HG02642 (cell line): ENCODE measurements around the gene WWC1.
"Not testable (repeated sequence)": the region's sequence is repeated elsewhere in the genome, so short reads cannot be mapped to it uniquely, and the experiment has no call there.

Source experiments
- ATAC-seq: cut with Tn5 transposase; IDR thresholded peaks from one replicate; pipeline ENCODE4 v1.9.1; 2021; ENCODE audit warnings: mild to moderate bottlenecking; ENCODE audit not compliant: unreplicated experiment, poor library complexity

The WWC1 gene

DNA sequence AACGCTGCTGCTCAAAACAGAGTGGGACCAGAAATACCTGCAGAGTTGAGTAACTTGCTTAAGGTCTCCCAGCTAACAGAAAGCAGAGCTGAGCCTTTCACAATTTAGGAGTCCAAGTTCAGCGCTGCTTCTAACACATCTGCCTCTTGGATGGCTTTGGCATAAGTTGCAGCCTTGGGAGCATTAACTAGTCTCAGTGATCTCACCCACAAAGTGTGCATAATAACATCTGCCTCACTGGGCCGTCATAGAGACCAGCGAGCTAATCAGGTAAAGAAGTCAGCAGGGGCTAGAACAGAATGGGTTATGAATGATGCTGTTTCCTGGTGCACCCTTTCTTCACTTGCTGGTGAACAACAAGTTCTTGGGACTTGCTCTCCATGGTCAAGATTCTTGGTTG lies 36.5 kb downstream of the WWC1 start:
- ATAC-seq, result no peak

DNA sequence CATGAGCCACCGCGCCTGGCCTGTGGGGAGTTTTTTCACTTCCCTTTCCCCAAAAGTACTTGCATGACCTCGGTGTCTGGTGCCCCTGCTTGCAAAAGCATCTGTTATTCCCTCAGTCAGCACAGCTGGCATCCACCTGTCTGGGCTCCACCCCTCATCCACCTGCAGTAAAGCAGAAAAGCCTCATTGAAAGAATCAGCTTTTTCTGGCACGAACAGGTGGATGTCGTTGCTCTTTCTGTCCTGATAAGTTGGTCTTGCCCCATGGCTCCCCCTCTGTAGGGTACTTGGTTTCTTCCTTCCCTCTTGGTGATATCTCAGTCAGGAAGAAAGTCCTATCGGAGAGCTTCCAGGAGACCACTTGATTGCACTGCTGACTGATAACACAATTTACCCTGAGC lies 37.4 kb downstream of the WWC1 start:
- ATAC-seq, result peak; percentile 66

DNA sequence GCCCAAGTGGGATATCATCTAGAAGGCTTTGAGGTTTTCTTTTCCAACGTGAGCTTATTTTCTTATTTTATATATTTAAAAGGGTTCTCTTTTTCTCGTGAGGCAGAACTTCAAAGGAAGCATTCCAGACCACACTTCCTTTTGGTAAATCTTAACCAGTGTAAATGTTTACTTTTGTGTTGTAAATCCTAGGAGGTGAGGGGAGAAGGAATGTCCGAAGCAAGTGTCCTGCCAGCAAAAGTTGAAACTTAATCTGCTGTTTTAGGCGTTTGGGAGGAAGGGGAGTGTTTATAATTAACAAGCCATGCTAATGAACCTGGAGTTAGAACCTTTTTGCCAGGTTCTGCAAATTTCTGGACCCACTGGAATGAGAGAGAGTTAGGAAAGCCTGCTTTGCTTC lies 37.9 kb downstream of the WWC1 start:
- no peak for ATAC-seq

DNA sequence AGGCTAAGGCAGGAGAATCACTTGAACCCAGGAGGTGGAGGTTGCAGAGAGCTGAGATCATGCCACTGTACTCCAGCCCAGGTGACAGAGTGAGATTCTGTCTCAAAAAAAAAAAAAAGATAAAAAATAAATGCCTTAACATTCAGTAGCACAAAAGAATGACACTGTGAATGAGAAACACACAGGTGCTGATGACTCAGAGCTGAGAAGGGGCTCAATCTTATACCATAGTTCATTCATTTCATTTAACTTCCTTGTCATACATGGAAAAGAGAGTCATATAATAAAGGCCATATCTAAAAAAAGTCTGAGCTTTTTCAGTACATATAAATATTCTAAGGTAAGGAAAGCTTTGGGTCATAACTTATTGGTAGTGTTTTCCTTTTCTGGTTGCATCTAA lies 40.6 kb downstream of the WWC1 start:
- no peak for ATAC-seq

DNA sequence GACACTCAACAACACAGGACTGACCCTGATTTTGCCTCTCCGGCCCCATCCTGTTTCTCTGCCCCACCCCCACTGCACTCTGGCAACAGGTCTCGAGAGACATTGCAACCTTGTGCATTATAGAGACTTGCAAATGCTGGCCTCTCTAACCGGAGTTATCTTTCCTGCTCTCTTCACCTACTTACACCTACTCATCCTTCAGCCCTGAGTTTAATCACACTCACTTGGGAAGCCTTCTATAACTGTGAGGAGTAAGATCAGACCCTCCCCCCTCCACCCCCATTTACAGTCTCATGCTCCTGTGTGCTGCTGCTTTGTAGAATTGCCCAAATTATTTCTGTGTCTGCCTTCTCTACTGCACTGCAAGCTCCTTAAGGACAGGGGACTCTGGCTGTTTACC lies 42.8 kb downstream of the WWC1 start:
- ATAC-seq, result no peak

DNA sequence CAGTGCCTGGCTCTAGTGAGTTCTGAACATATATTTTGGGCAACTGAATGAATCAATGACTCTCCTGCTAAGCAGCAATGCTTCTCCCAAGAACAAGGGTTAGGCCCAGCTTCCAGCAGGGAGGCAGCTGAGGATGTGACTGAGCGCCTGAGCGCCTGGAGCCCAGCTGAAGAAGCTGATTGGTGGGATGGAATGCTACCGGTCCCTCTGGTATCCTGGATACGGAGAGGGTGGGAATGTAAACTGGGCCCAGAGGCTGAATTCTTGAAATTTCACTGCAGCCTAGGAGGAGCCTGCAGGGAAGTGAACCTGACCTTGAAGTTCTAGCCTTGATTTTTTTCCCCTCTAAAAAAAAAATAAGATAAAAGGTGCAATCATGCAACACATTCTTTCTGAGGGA lies 43.2 kb downstream of the WWC1 start:
- ATAC-seq, result no peak

DNA sequence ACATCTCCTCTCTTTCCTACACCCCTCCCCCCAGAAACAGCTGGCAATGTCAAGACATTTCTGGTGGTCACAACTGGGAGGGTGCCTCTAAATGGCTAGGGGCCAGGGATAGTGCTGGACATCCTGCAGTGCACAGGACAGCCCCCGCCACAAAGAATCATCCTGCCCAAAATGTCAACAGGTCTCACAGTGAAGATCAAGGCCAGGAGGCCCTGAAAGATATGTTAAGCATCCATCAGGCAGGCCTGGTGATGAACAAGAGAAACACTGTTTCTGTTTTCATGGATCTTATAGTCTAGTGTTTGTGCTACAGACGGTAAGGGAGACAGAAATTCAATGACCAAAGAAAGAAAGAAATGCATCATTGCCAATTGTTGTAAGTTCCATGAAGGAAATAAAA lies 45.9 kb downstream of the WWC1 start:
- no peak for ATAC-seq

DNA sequence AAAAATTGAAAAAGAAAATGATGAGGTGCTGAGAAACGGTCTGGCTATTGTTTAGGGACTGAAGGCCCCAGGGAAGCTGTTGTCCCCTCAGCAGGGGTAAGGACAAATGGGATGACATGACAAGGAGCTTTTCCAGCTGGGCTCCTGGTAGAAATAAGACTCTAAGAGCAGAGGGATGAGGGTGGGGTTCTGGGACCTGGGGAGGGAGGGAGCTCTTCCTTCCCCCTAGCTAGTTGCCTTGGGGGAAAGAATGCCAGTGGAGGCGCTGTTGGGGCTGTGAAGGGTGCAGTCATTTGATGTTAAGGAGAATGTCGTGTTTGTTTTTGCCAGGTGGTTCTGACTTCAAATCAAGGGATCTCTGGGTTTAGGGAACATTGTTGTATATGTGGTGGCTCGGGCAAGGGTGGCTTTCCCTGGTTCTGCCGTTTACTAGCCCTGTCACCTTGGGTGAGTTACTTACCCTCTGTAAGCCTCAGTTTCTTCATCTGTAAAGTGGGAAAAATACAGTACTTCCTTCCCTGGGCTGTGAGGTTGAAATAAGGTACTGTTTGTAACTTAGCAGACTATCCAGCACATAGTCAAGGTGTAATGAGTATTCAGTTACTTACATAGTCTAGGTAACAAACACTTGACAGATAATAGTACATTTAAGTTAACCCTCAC lies 47.8 kb downstream of the WWC1 start:
- no peak for ATAC-seq

DNA sequence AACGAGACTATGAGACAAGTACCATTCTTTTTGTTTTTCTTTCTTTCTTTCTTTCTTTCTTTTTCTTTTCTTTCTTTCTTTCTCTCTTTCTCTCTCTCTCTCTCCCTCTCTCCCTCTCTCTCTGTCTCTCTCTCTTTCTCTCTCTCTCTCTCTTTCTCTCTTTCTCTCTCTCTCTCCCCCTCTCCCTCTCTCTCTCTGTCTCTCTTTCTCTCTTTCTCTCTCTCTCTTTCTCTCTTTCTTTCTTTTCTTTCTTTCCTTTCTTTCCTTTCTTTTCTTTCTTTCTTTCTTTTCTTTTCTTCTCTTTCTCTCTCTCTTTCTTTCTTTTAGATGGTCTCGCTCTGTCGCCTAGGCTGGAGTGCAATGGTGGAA lies 48.3 kb downstream of the WWC1 start:
- ATAC-seq, result not testable (repeated sequence)

DNA sequence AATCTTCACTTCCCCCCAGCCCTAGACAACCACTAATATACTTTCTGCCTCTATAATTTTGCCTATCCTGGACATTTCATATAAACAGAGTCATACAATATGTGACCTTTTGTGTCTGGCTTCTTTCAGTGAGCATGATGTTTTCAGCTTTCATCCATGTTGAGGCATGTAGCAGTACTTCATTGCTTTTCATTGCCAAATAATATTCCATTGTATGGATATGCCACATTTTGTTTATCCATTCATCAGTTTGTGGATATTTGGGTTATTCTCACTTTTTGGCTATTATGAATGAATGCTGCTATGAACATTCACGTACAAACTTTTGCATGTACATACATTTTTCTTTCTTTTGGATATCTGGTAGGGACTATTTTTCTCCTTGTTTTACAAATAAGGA lies 49.0 kb downstream of the WWC1 start:
- ATAC-seq, result no peak

DNA sequence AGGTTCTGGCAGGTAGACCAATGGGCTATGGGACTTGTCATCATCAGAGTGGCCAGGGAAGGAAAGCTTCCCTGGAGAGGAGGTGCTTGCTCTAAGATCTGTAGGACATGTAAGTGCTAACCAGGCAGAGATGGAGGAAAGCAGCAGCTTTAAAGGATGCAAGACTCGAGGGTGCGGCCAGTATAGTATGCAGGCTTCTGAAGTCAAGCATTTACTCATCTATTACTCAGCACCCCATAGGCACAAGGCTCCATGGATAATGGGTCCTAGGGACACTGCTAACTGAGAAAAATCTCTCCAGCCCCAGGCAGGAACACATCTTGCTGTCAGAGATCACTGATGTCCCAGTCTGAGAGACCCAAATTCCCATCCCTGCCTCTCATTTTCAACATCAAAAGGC lies 49.7 kb downstream of the WWC1 start:
- ATAC-seq, result no peak

DNA sequence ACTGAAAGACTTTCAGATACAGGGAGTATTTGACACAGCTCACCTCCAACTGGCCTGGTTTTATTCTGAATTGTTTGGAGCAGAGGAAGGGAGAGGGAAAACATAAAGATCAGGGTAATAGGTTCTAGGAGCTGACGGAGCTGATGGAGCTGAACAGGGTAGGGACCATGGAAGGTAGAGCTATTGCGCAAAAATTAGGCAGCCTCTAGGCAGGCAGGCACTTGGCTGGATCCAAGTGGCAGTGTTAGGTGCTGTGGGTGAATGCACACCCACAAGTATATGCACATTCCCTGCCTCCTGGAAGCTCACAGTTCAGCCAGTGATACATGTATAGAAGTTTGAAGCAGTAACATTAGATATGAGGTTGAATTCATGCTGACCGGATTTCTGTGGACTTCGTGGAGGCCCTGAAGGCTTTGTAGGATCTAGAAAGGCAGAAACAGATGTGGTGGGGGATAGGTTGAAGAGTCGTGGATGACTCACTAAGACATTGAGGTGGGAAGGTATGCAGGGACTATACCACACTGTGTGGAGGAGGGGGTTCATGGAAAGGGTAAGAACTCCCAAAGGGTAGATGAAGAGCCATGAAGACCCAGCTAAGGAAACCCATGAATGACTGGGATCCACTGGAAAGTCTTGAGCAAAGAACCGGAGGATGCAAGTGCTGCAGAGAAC lies 50.8 kb downstream of the WWC1 start:
- no peak for ATAC-seq

DNA sequence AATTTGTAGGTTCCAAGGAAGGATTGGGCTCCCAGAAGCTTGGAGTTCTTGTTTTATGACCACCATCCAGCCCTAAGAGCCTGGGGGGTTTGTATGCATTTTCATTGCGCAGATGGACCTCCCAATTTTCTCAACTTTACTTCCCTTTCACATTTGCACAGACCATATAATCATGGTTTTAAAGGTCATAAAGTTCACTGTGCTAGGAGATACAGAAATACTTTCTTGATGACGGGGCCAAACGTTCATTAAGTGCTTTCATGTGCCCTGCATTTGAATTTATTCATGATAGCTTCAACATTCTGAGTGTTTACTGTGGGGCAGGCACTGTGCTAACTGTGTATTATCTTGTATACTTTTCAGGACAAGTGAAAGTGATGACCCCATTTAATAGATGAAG lies 51.5 kb downstream of the WWC1 start:
- ATAC-seq, result no peak

DNA sequence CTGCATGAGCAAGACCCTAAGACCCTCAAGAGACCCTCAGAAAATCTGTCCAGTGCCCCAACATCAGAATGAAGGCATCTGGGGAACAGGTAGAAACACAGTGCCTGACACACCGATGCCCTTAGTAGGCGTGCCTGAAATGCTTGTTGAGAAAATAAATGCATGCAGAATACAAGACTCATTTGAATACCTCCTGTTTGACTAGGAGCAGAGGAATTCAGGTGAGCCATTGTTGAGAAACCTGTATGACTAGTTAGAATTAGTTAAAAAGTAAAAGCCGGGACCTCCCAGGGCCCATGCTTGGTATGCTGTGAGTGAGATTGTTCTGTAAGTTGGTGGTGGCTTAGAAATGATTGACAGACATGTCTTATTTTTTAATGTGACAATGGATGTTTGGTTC lies 55.0 kb downstream of the WWC1 start:
- no peak for ATAC-seq

DNA sequence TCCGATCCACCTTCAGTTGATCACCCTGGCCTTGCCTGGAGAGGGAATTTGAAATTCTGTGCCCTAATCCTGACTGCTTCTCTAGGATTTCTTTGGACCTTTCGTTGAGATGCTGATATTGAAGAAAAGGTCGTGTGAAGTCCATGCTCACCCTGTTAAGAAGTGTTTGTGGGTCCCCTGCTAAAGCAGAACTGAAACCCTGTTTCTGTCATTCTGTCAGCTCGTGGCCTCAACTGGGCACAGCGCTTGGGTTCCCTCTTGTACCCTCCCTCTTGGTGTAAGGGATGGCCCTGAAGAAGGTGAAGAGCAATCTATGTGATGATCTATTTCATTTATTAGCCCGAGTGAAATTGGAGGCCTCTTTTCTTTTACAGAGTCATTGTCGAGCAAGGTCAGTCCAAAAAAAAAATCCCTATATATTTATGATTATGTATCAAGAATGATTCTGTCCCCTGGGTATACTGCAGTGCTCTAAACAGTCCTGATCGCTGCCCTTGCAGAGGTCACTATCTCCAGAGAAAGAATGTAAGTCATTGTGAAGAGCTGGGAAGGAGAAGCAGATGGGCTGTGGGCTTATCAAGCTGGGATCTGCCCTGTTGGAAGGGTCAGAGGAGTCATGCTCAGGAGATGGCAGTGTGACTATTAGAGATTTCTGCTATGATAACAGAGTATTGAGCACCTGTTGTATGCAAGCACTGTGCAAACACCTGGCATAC lies 56.1 kb downstream of the WWC1 start:
- ATAC-seq, result no peak

DNA sequence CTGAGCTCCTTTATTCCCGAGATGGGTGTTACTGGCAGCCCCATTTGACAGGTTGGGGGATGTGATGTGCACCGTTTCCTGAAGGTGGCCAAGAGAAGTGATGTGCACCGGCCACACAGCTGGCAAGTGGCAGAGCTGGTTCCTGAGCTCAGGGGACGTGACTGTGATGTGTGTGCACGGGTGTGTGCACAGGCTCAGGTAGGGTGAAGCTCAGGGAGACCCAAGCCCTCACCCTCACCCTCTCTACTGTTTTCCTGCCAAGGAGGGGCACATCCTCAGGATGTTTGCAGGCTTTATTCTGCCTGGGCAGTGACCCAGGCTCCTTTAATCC lies 56.6 kb downstream of the WWC1 start:
- ATAC-seq, result no peak

DNA sequence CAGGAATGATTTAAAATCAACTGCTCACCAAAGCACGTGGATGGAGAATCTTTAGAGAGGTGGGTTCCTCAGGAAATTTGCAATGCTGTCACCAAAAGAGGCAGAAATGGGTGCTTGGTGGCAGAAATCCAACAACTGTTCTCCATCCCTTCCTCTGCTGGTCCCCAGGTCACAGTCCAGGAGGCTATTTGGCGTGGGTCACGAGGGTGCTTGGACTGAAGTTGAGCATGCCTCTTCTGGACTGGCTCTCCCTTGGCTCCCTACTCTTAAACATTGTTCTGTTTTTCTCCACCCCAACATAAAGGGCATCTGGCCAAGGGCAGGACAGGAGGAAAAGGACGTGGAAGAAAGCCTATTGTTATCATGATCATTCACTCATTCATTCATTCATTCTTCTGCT lies 58.9 kb downstream of the WWC1 start:
- ATAC-seq, result no peak

DNA sequence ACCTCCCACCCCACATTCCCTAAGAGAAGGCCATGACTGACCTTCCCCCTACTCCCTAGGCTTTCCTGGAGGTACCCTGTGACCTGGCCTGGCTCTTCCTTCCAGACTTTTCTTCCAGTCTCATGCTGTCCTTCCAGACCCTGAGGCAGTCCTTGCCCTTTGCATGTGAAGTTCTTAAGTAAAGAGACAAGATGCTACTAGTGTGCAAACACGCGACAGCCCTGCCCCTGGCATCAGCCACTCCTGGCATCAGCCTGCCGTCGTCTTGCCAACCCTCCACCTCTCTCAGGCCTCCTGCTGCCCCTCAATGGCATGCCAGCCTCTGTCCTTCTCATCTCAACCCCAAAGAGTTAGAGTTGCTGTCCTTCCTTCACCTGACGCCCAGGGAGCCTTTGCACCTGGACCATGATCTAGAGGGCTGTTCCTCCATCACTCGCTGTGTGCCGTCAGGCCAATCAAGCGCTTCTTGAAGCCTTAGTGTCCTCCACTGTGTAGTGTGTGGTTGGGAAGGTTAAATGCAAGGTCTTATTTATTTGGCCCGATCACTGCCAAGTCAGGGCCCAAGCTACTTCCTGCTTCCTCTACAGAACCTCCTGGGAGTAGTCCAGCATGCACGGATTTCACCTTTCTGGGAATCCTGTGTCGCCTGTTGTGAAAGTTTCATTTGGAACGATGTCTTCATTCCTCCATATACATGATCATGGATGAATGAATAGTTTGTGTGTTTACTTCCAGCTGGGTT lies 61.9 kb downstream of the WWC1 start:
- ATAC-seq, result no peak

DNA sequence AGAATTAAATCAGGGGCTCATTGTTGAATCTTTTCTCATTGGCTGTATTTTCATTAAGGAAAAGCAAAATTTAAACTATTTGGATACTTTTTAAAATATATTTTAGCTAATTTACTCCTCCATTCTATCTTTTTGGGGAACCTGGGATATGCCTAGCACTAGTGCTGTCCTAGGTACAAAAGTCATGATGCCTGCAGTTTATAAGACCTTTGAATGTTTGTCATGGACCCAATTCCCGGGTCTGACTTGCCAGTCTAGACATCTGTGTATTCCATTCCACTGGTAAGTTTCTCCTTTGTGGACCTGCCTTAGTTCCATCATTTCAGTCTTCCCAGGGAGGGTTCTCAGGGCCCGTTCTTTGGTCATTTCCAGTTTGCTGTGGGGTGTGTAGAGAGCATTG lies 63.0 kb downstream of the WWC1 start:
- ATAC-seq, result no peak

DNA sequence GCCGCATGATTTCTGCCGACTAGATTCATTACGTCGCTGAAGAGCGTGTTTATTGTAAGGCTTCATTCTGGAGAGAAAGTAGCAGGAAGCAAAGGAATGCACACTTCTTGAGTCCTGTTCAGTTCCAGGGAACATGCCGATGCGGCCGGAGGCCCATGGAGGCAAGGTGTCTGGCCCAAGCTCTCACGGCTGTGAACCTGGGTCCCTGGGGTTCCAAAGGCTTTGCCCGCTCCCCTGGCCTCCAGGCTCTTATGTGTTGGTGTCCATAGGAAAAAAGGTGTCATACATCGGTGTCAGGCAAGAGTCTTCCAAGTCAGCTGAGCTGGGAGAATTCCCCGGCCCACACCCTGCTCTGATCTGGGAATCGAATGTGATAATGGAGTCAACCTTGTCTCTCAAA lies 64.7 kb downstream of the WWC1 start:
- no peak for ATAC-seq

DNA sequence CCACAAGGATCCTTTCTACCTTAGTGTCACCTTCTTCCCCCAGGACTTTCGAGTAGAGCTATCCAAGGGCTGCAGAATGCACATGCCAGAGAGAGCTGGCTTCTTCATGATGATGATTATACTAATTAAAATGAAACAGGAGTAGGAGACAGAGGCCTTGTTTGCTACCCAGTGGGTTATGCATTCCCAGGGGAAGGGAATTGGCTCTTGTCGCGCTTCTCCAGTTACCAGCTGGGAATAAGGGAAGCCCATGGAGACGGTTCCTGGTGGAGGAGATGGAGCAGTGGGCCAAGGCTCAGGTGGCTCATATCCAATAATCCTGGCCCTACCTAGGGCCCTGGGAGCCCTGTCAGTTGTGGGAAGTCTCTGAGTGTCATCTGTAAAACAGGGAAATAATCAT lies 65.1 kb downstream of the WWC1 start:
- no peak for ATAC-seq
